Tibial nerve (tissue), 4 donors: ENCODE results near the gene DMD.

Experiments used
- EP300 ChIP-seq, 2 donors: sonication (generic); formaldehyde crosslinking; IDR thresholded peaks; one replicate each; pipeline ENCODE4 v1.6.1; 2017; ENCODE audit warnings: antibody characterized with exemption in 2 of 2, mild to moderate bottlenecking in 1 of 2
- POLR2A ChIP-seq, 2 donors: fragments of 450-650 bp; IDR thresholded peaks; one replicate each; pipeline ENCODE4 v1.6.1; 2017; ENCODE audit warnings: antibody characterized with exemption in 2 of 2, mild to moderate bottlenecking in 2 of 2, moderate library complexity in 2 of 2
- TF ChIP-seq, protein P1 (sequence below), 5 experiments: fragments of 200-600 bp in 3 of 5; fragments of 450-650 bp in 2 of 5; sonication (generic) in 3 of 5; IDR thresholded peaks; one replicate each; pipeline ENCODE4 v1.5.1; 2016 to 2019; ENCODE audit warnings: antibody characterized with exemption in 5 of 5, mild to moderate bottlenecking in 3 of 5, moderate library complexity in 2 of 5

GRCh38 chrX:31071725-31072124, 2139.6 kb downstream of the DMD start, which contains the start of gene FTHL17:
- TF ChIP-seq, protein P1, sequence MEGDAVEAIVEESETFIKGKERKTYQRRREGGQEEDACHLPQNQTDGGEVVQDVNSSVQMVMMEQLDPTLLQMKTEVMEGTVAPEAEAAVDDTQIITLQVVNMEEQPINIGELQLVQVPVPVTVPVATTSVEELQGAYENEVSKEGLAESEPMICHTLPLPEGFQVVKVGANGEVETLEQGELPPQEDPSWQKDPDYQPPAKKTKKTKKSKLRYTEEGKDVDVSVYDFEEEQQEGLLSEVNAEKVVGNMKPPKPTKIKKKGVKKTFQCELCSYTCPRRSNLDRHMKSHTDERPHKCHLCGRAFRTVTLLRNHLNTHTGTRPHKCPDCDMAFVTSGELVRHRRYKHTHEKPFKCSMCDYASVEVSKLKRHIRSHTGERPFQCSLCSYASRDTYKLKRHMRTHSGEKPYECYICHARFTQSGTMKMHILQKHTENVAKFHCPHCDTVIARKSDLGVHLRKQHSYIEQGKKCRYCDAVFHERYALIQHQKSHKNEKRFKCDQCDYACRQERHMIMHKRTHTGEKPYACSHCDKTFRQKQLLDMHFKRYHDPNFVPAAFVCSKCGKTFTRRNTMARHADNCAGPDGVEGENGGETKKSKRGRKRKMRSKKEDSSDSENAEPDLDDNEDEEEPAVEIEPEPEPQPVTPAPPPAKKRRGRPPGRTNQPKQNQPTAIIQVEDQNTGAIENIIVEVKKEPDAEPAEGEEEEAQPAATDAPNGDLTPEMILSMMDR (IDR thresholded peaks at IDR 0.05), result no peak
- no peak for TF ChIP-seq EP300 (IDR thresholded peaks at IDR 0.05)
- TF ChIP-seq POLR2A (IDR thresholded peaks at IDR 0.05), result no peak
